ENCODE measurements around the gene AVPI1.

The AVPI1 gene

GRCh38 chr10:97708976-97709946, 22.2 kb upstream of the AVPI1 start:
- H3K27me3 ChIP-seq (replicated peaks; ENCODE audit: control insufficient read depth, insufficient read depth, low read length) = no peaks in the 10 kb centered on the region; the same call in 1 of the 2 replicates
- H3K36me3 ChIP-seq (ENCODE audit: control insufficient read depth, insufficient read depth, low read length) = no peaks in the 10 kb centered on the region
- TF ChIP-seq, protein P1, sequence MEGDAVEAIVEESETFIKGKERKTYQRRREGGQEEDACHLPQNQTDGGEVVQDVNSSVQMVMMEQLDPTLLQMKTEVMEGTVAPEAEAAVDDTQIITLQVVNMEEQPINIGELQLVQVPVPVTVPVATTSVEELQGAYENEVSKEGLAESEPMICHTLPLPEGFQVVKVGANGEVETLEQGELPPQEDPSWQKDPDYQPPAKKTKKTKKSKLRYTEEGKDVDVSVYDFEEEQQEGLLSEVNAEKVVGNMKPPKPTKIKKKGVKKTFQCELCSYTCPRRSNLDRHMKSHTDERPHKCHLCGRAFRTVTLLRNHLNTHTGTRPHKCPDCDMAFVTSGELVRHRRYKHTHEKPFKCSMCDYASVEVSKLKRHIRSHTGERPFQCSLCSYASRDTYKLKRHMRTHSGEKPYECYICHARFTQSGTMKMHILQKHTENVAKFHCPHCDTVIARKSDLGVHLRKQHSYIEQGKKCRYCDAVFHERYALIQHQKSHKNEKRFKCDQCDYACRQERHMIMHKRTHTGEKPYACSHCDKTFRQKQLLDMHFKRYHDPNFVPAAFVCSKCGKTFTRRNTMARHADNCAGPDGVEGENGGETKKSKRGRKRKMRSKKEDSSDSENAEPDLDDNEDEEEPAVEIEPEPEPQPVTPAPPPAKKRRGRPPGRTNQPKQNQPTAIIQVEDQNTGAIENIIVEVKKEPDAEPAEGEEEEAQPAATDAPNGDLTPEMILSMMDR (IDR thresholded peaks at IDR 0.05; ENCODE audit: insufficient read depth, low read length, poor library complexity, severe bottlenecking) = peak; percentile 65
- no peak for DNase-seq (ENCODE audit: extremely low read depth, insufficient read length)
- H3K4me3 ChIP-seq (replicated peaks; ENCODE audit: low read depth, low read length) = no peak overlapping the region

DNA sequence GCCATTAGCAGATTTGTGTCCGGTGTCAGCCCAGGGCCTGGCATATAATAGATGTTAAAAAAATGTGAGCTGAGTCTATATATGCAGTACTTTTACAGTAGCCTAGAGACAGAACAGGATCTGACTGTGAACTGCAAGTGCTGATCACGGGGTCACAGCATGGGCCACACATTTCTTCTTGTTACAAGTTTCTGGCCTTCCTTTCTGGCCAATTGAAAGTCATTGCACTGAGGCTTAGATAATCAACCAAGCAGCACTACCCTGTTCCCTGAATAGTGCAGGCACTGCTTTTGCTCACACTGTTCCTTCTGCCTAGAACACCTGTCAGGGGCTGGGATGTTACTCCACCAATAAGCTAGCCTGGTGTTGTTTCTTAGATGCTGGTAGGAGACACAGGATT, 21.1 kb upstream of the AVPI1 start:
- no peaks in the 10 kb centered on the region; the same call in 1 of the 2 replicates for H3K27me3 ChIP-seq (replicated peaks; ENCODE audit: control insufficient read depth, insufficient read depth, low read length)
- H3K36me3 ChIP-seq (ENCODE audit: control insufficient read depth, insufficient read depth, low read length) = no peaks in the 10 kb centered on the region
- no peak for DNase-seq (ENCODE audit: extremely low read depth, insufficient read length)
- no peak overlapping the region for H3K4me3 ChIP-seq (replicated peaks; ENCODE audit: low read depth, low read length)
- TF ChIP-seq, protein P1 (IDR thresholded peaks at IDR 0.05; ENCODE audit: insufficient read depth, low read length, poor library complexity, severe bottlenecking) = no peak

GRCh38 chr10:97707134-97707861, 20.3 kb upstream of the AVPI1 start:
- no peaks in the 10 kb centered on the region; the same call in 1 of the 2 replicates for H3K27me3 ChIP-seq (replicated peaks; ENCODE audit: control insufficient read depth, insufficient read depth, low read length)
- no peak overlapping the region for H3K4me3 ChIP-seq (replicated peaks; ENCODE audit: low read depth, low read length)
- no peak for DNase-seq (ENCODE audit: extremely low read depth, insufficient read length)
- no peaks in the 10 kb centered on the region for H3K36me3 ChIP-seq (ENCODE audit: control insufficient read depth, insufficient read depth, low read length)
- TF ChIP-seq, protein P1 (IDR thresholded peaks at IDR 0.05; ENCODE audit: insufficient read depth, low read length, poor library complexity, severe bottlenecking) = no peak

- DNase-seq (ENCODE audit: extremely low read depth, insufficient read length) = no peak
- TF ChIP-seq, protein P1 (IDR thresholded peaks at IDR 0.05; ENCODE audit: insufficient read depth, low read length, poor library complexity, severe bottlenecking) = no peak
- Histone ChIP-seq H3K36me3 (ENCODE audit: control insufficient read depth, insufficient read depth, low read length) (no peaks in the 10 kb centered on the region), H3K4me3 (replicated peaks; ENCODE audit: low read depth, low read length) (no peak overlapping the region), H3K27me3 (replicated peaks; ENCODE audit: control insufficient read depth, insufficient read depth, low read length) (no peaks in the 10 kb centered on the region; the same call in 1 of the 2 replicates)
Measured at GRCh38 chr10:97705006-97705670, 18.1 kb upstream of the AVPI1 start.

- H3K36me3 ChIP-seq (ENCODE audit: control insufficient read depth, insufficient read depth, low read length) = no peaks in the 10 kb centered on the region
- H3K27me3 ChIP-seq (replicated peaks; ENCODE audit: control insufficient read depth, insufficient read depth, low read length) = no peaks in the 10 kb centered on the region; the same call in 1 of the 2 replicates
- DNase-seq (ENCODE audit: extremely low read depth, insufficient read length) = no peak
- TF ChIP-seq, protein P1 (IDR thresholded peaks at IDR 0.05; ENCODE audit: insufficient read depth, low read length, poor library complexity, severe bottlenecking) = no peak
- no peak overlapping the region for H3K4me3 ChIP-seq (replicated peaks; ENCODE audit: low read depth, low read length)
Measured at GRCh38 chr10:97704341-97704740, 17.3 kb upstream of the AVPI1 start.

All from GM06990 (cell line).